Measurements from ENCODE around the gene NLRC3. TPM values are rescaled to one million over a fixed set of nuclear protein-coding genes. Genes with fewer than 3 reads are reported as not detected.
"Not testable (repeated sequence)": the region's sequence is repeated elsewhere in the genome, so short reads cannot be mapped to it uniquely, and the experiment has no call there.

NLRC3 gene
- total and polyA plus RNA-seq, 10 donors, result 8.6 to 34.0 (median 25.3) TPM

DNA sequence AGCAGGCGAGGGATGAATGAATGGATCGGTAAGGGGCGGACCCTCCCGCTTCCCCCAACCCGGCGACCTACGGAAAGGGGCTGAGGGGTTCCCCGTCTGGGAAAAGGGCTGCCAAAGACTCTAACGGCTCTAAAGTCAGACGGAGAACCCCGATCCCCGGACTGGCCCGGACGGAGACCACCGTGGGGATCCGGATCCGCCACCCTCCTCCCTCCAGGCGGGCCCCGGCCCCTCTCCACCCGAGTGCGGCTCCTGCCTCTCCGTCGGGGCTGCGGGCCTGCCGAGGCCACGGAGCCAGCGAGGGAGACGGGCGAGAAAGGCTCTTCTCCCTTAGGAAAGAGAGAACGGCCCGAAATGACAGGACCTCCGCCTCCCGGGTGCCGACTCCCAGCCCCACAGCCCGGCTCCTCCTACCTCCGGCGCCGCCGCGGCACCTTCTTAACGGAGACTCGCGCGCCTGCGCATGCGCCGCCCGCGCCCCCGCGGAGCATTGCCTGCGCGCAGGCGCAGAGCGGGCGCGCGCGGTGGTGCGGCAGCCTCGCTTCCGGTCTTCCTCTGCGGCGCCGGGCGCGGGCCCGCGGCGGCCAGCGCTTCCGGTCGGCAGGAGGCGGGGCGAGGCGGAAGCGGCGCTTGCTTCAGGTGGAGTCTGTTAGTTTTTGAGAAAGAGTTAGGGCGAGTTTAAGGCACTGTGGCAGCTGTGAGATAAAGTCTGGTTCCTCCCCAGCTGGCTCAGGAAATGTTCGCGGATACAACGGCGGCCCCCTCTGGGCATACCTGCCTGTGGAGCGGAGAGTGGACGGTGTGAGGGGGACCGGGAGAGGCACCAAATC, 34.2 kb upstream of the NLRC3 start, which contains the start of gene SLX4:
TSS of gene SLX4 (minus strand) at position 461 of the 830 bp plus-strand sequence. CDS start 2,642 bp downstream, outside the sequence.
- peak within 1 kb of the TSS; percentile 77 to 96 (median 90) for H3K27ac ChIP-seq
- no peaks in the 10 kb centered on the region for H3K9me3 ChIP-seq
- H3K27me3 ChIP-seq (replicated peaks in 1 of 7), result no peaks in the 10 kb centered on the region
- peaks cover 18 to 75% (median 31%) of the 10 kb centered on the region in 6 donors for H3K4me1 ChIP-seq
- peak in 1 of 3 donors; percentile 77 for TF ChIP-seq POLR2A (IDR thresholded peaks at IDR 0.05)
- TF ChIP-seq, protein P1, sequence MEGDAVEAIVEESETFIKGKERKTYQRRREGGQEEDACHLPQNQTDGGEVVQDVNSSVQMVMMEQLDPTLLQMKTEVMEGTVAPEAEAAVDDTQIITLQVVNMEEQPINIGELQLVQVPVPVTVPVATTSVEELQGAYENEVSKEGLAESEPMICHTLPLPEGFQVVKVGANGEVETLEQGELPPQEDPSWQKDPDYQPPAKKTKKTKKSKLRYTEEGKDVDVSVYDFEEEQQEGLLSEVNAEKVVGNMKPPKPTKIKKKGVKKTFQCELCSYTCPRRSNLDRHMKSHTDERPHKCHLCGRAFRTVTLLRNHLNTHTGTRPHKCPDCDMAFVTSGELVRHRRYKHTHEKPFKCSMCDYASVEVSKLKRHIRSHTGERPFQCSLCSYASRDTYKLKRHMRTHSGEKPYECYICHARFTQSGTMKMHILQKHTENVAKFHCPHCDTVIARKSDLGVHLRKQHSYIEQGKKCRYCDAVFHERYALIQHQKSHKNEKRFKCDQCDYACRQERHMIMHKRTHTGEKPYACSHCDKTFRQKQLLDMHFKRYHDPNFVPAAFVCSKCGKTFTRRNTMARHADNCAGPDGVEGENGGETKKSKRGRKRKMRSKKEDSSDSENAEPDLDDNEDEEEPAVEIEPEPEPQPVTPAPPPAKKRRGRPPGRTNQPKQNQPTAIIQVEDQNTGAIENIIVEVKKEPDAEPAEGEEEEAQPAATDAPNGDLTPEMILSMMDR (IDR thresholded peaks at IDR 0.05 in 8 of 11, conservative IDR thresholded peaks at IDR 0.05 in 3 of 11), result peak in 2 of 11 experiments; percentile 12 to 27
- TF ChIP-seq POLR2AphosphoS5 (IDR thresholded peaks at IDR 0.05), result peak; percentile 89 to 94 (median 92)
- peak; percentile 97 for DNase-seq
- 0 to 1% (median 0%) methylated on average over 27 to 86 of the region's 86 CpGs for WGBS, 5 donors
- peaks cover 0 to 25% (median 0%) of the 10 kb centered on the region in 6 donors for H3K36me3 ChIP-seq
- intact Hi-C loops (cut with DNase I; ENCODE audit: low total_unique reads), result no loop called here
- H3K4me3 ChIP-seq, result peak within 1 kb of the TSS; percentile 85 to 99 (median 94)

DNA sequence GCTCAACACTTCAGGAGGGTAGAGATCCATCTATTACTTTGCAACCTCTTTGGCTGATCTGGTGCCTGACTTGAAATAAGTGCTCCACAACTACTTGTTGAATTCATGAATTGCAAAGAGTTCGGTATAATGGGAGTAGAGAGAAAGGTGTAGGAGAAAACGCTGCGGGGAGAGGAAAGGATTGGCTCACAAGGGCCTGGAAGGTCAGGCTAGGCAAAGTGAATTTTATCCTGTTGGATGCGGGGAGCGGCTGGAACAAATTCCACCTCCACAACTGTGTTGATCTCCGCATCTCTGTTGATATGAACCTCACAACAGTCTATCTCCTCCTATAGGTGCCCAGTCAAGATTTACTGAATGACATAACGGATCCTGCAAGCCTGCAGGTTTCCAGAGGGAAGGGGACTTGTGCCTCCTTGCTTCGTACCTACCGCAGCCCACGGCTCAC, 33.5 kb upstream of the NLRC3 start:
- Histone ChIP-seq H3K27me3 (replicated peaks in 1 of 7) (no peaks in the 10 kb centered on the region), H3K4me3 (peak overlapping the region; percentile 85 to 99 (median 94)), H3K27ac (peak overlapping the region; percentile 76 to 96 (median 90)), H3K4me1 (peaks cover 18 to 71% (median 31%) of the 10 kb centered on the region in 6 donors), H3K36me3 (peaks cover 0 to 31% (median 0%) of the 10 kb centered on the region in 6 donors), H3K9me3 (no peaks in the 10 kb centered on the region)
- TF ChIP-seq POLR2A (IDR thresholded peaks at IDR 0.05) (no peak), POLR2AphosphoS5 (IDR thresholded peaks at IDR 0.05) (no peak)
- TF ChIP-seq, protein P1 (IDR thresholded peaks at IDR 0.05 in 8 of 11, conservative IDR thresholded peaks at IDR 0.05 in 3 of 11), result no peak
- 3 to 4% (median 3%) methylated on average over 7 to 10 of the region's 10 CpGs for WGBS, 5 donors
- DNase-seq, result no peak
- intact Hi-C loops (cut with DNase I; ENCODE audit: low total_unique reads), result no loop called here

DNA sequence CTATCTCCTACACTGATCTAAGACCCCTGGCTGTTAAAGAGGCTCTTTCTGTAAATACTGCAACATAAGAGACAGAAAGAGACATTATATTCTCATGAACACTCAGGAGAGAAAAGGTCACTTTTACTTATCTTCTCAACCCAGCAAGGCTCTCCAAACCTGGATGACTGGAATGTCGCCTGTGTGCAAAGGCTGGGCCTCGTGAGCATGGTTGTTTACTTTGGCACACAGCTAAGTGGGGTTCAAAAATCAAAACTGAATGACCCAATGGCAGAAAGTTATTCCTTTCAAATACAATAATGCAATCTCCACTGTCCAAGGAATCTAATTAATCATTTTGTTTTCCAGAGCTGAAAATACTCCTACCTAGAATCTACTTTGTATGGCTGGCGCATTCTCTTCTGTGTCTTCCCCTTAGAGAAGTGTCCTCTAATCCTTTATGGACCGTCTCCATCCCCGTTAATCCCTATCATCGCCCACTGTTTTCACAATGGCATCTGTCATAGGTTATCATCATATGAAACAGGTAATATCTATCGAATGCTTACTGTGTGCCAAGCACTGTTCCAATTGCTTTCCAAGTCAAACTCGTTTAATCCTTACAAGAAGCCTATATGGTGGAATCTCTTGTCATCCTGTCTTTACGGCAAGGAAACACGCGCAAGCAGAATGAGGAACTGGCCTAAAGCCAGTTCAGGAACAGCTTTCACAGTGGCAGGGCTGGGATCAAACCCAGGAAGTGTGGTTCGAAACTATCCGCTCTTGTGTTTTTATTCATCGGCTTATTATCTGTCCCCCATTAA, 32.9 kb upstream of the NLRC3 start:
- no peak for DNase-seq
- 51 to 58% (median 55%) methylated on average over 14 of the region's 14 CpGs for WGBS, 5 donors

DNA sequence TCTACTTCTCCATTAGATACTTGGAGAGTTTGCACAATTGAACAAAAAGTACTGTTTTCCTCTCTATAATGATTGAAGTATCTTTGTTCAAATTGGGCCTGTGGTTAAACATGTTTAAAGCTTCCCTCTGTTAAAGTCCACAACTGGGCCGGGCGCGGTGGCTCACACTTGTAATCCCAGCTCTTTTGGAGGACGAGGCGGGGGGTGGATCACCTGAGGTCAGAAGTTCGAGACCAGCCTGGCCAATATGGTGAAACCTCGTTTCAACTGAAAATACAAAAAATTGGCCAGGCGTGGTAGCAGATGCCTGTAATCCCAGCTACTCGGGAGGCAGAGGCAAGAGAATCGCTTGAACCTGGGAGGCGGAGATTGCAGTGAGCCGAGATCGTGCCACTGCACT, 31.8 kb upstream of the NLRC3 start:
- H3K9me3 ChIP-seq; H3K27ac ChIP-seq; DNase-seq; intact Hi-C loops (cut with DNase I; ENCODE audit: low total_unique reads); H3K27me3 ChIP-seq (replicated peaks in 1 of 7); H3K4me3 ChIP-seq: not testable (repeated sequence)
- 92 to 97% (median 95%) methylated on average over 13 of the region's 13 CpGs for WGBS, 5 donors
- H3K36me3 ChIP-seq, result peaks cover 0 to 36% (median 7%) of the 10 kb centered on the region in 6 donors
- H3K4me1 ChIP-seq, result peaks cover 18 to 54% (median 26%) of the 10 kb centered on the region in 6 donors

More for the DNA sequence above, 32.9 kb upstream of the NLRC3 start:
- peak overlapping the region in 4 of 8 donors; percentile 90 to 96 (median 95) for H3K27ac ChIP-seq
- H3K36me3 ChIP-seq, result peaks cover 0 to 33% (median 4%) of the 10 kb centered on the region in 6 donors
- TF ChIP-seq, protein P1 (IDR thresholded peaks at IDR 0.05 in 8 of 11, conservative IDR thresholded peaks at IDR 0.05 in 3 of 11), result no peak
- no peak for TF ChIP-seq POLR2A (IDR thresholded peaks at IDR 0.05)
- no peak for TF ChIP-seq POLR2AphosphoS5 (IDR thresholded peaks at IDR 0.05)
- no peaks in the 10 kb centered on the region for H3K27me3 ChIP-seq (replicated peaks in 1 of 7)
- H3K4me3 ChIP-seq, result peak overlapping the region in 6 of 8 donors; percentile 85 to 99 (median 94)
- H3K4me1 ChIP-seq, result peaks cover 18 to 65% (median 31%) of the 10 kb centered on the region in 6 donors
- intact Hi-C loops (cut with DNase I; ENCODE audit: low total_unique reads), result no loop called here
- no peaks in the 10 kb centered on the region for H3K9me3 ChIP-seq
